ENCODE data around the gene GLDN.

The GLDN gene
- total RNA-seq: 0.17 to 3.1 (median 0.83) reads per million in 18 experiments

DNA sequence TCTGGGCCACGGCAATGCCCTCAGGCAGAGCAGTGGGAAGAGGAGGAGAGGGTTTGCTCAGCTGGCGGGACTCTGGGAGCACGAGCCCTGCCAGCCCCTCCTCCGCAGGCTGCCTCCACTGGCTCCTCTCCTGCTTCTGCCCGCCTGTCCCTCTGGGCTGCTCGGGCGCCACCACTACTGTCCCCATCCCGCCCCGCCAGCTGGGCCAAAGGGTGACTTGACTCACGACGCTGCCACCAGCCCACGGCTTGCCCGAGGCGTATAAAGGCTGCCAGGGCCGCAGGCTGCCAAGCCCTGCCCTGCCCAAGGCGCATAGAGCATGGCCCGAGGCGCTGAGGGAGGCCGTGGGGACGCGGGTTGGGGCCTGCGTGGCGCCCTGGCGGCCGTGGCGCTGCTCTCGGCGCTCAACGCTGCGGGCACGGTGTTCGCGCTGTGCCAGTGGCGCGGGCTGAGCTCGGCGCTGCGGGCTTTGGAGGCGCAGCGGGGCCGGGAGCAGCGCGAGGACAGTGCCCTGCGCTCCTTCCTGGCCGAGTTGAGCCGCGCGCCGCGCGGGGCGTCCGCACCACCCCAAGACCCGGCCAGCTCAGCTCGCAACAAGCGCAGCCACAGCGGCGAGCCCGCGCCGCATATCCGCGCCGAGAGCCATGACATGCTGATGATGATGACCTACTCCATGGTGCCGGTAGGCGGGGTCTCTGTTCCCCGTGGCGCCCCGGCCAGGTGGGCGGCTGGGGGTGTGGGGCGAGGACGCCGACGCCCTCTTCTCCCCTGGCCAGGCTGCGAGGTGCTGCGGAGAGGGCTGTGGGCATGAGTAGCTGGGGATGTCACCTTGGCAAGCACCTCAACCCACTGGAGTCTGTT lies at the start of gene GLDN:
Gene GLDN, plus strand, starts transcription at position 290 of the 861 bp plus-strand sequence. Its CDS starts 30 bp downstream, at position 320.
- peak; percentile 40 to 53 for DNase-seq

DNA sequence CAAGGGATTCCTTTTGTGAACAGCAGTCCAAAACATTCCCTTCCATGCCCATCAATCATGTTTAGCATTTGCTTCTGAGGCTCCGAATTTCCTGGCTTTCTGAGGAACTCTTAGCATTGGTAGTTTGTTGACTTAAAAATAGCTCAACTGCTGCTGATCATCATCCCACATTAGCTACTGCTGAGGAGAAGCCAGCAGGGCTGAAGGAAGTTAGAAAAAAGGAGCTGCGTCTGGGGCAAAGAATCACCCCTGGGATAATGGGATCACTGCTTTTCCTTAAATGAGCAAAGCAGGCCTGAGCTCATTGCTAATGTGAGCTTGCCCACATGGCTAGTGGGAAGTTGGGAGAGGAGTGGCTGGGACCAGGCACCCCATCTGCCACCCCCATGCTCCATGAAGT lies 42.8 kb upstream of the GLDN start:
- no peak for DNase-seq

DNA sequence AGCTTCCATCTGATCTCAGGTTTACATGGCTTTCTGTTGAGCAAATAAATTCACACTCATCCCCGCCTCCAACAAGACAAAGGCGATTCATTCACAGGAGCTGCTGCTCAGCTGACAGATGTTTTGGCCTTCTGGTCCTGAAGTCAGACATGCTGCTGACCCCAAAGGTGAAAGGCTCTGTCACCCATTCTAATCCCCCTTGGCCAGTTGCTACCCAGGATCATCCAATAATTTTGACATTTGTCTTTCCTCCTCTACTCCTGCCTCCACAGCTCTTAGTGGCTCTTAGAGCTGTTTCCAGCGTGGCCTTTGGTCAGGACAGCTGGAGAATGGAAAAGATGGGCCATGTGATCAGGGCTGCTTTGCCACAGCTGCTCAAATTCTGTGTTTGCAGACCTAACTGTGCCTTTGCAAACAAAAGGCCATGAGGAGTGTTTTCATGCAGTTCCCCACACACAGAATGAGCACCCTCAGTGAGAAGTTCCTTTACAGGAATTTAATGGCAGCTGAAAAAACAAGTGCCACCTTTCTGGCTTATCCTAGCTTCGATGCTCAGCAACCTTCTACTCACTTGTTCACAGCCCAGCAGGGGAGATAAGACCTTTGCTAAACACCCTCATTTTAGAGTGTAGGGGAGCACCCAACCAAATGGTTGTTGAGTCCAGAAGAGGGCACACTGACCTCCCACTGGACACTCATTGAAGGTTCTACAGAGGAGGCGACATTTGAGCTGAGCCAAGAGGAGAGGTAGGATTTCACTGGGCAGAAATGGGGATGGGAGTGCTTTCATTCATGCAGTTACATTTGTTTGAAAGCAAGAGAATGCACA lies 42.1 kb upstream of the GLDN start:
- DNase-seq: no peak

DNA sequence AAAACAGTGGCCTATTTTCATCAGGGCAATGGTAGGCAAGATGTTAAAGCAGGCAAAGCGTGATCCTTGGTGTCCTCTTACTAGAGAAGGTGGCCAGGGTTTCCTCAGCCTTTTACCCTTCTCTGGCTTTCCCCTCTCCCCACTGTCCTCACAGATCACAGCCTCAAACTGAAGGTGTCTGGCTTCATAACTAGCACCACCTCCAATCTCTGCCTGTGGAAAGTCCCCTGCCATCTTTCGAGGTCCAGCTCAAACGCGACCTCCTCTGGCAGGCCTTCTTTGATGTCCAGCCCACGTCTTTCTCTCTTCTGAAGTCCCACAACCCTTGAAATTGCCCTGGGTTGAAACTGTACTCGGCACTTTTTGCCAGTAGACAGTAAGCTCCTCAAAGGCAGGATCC lies 39.0 kb upstream of the GLDN start:
- no peak for DNase-seq

DNA sequence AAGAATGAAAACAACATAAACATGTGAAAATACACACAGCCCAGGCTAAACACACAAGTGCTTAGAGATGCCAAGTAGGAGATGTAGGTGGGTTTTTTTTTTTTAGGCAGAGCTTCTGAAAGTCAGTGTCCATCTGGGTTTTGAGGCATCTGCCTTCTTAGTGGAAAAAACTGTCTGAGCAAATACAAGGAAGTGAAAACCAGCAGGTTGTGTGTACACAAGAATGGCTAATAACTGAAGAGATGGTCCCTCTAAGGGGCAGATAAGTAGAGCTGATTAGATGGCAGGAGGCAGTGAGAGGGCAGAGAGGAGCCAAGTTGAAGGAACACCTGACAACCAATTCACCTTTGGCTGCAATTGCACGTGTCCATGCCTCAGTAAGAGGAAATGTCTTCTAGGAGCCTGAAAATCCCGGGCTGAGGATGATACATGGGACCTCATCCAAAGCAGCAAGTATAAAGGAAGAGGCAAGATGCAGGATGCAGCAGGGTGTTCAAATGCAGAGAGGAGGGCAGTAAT lies 37.9 kb upstream of the GLDN start:
- no peak for DNase-seq

DNA sequence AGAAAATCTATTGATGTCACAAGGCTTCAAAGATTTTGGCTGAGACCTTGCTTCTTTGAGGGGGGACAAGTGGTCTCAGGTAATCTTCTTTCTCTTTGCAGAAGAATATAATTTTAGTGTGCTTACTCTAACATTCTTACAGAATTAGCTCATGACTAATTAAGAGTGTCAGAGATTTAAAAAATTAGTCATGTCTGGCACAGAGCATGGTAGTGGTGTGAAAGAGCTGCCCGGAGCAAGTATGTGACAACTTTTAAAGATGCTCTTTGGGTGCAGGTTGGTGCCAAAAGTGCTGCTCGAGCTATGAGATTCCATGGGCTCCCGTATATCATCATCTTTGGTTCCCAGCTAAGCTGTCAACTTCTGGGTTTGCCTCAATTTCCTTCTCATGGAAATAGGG lies 34.1 kb upstream of the GLDN start:
- DNase-seq: no peak

DNA sequence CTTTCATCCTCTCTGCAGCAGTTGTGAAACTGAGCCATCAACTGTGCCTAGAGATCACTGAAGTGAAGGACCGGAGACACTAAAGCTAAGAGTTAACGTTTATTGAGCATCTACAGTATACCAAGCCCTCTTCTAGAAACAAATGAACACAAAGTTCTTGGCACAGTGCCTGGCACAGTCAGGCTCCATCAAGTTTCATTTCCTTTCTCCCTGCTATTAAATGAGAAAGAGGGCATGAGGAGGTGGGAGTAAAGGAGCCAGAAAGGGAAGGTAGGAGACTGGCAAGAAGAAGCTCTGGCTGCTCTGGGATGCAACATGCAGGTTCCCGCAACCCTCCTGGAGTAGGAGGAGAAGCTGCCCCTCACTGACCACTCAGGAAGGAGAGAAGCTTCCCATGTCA lies 33.6 kb upstream of the GLDN start:
- DNase-seq: no peak

DNA sequence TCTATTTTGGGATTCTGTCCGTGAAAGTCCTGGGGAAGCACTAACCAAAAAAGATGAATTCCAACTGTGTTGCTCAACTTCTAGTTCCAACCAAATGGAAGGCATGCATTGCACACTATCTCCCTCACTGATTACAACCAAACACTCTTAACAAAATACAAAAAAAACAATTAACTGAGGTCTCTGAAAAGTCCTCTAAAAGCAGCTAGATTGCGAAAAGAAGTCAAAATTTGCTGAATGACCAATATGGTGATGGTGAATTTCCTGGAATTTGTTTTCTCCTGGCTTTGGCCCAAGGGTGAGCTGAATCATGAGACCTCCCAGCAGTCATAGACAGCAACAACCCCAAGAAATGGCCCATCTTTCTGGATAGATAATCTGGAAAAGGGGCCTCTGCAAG lies 31.4 kb upstream of the GLDN start:
- DNase-seq: no peak

DNA sequence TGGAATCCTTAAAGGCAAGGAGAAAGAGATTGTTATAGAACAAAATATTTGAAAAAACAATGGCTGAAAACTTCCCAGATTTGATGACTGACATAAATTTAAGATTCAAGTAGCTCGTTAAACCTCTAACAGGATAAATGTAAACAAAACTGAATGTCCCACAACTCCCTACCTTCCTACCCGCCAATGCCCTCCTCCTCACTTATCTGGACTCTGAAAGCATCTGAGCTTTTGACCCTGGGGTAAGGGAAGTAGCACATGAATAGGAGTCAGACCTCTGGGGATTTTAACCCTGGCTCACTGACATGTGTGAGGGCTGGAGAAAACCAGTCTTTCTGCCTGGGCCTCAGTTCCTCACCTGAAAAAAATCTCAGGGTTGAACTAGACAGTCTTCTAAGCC lies 29.9 kb upstream of the GLDN start:
- no peak for DNase-seq

DNA sequence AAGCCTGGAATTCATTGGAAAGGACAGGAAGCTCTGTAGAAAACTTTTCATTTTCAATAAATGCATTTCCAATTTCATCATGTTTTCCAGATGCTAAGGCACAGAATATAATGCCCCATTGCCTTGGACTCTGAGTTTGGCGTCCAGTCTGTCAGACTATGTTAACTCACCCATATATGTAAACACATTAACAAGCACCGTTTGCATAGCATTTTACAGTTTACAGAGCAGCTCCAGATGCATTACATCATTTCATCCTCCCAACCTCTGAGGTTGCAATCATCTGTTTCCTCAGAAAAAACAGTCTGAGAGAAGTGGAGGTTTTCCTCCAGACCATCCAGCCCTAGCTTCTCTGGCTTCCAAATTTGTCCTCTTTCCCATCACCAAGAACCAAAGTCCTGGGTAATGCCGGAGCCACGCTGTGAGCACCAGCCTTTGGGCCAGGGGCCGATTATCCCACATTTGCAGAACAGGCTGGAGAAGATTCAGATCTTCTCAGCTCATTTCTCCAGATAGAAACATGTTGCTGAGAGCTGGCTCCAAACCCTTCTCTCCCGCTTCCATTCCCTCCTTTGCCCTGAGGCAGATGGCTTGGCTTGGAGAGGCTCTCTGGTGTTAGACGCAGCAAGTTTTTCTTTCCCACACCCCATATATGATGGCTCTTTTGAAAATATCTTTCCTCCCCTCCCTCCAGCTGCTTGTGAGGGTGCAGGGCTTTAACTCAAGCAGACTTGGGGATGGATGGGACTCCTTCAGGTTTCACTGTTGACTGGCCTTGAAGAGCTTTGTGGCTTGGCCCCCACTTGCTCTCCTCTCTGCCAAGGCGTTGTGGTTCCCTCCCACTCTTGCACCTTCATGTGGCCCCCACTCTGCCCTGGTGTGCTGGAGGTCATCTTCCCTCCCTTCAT lies 29.0 kb upstream of the GLDN start:
- DNase-seq: no peak

DNA sequence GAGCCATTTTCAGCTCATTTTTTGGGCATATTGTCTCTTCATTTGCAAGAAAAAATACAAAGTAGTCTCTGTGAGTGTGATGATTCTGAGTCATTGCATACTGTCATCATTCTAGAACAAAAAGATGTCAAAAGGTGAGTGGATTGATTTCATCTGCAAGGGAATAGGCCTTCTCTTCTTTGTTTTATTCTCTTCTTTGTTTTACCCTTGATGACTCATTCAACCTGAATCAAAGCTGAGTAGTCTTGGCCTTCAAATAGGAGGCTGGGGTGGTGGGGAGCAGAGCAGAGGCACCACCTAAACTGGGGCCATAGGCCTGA lies 28.4 kb upstream of the GLDN start:
- no peak for DNase-seq

DNA sequence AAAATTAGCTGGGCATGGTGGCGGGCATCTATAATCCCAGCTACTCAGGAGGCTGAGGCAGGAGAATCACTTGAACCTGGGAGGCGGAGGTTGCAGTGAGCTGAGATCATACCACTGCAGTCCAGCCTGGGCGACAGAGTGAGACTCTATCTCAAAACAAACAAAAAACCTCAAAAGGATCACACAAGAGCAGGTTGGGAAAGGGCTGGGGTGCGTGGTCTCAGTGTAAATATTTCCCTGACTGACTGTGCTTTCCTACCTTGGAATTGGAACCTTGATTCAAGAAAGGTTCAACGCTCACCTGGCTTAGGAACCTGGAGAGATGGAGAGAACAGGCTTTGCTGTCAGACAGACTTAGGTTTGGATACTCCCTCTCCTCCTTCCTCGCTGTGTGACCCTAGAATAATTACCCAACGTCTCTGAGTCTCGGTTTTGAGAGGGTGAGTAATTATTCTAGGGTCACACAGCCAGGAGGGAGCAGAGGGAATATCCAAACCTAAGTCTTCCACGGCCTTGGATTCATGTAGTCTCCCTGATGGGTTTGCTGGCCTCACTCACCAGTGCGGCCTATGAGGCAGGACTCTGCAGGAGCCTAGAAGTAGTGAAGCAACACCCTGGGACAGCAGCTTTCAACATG lies 27.7 kb upstream of the GLDN start:
- no peak for DNase-seq

DNA sequence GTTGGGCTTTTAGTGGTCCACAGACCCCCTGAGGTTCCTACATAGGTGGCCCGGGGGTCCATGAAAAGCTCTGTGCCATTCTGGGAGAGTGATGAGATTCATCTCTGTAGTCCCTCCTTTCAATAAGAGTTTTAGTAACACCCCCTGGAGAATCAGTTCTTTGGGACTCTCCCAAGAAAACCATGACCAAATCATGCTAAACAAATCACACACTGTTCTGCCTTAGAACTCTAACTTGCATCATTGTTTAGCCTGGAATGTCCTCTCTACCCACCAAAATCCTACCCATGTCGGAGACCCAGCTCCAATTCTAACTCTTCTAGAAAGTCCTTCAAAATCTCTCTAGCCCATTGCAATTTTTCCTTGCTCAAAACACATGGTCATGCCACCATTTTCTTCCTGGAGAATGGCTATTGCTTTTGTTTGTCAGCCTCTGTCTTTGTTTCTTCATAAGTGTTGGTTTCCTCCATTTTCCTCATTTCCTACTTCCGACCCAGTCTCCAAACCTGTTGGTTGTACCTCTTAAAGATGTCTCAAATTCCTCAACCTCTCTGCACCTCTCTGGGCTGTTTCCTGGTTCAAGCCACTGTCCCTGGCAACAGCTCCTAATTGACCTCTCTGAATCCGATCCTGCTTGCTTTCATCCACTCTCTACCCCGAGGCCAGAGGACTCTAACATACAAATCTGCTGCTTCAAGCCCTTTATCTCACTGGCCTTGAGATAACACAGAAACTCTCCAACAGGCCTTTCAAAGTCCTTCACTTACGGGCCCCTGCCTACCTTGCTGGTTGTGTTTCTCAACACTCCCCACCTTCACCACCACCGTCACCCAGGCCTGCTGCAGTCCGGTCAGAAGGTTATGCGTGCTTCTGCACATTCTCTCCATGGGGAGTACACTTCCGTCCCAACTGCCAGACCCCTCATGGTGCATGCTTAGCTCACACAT lies 26.8 kb upstream of the GLDN start:
- DNase-seq: no peak

DNA sequence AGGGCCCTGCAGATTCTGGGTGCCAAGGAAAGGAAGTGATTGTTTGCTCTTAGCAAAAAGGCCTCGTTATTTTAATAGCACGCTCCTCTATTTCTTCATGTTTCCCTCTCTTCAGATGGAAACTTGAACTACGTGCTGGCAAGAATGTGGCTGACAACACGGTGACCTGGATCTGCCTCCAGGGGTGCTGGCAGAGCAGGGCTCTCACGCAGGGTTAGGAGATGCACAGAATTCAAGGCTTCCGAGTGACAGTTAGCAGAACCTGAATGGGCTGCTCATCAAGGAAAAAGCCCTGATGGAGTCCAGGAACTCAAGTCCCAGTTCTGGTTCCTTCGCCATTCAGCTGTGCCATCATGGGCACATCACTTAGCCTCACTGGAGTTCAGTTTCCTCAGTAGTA lies 25.7 kb upstream of the GLDN start:
- DNase-seq: no peak

DNA sequence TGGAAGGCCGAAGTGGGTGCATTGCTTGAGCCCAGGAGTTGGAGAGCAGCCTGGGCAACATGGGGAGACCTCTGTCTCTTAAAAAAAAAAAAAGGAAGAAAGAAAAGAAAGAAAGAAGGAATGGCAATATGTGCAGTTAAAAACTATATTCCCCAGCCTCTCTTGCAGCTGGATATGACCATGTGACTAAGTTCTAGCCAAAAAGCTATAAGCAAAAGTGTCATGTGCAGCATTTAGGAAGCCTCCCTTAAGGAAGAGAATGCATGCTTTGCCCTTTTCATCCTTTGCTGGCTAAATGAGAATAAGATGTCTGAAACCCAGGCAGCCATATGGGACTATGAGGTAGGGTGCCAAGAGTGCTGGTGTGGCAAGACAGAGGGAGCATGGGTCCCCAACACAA lies 24.8 kb upstream of the GLDN start:
- DNase-seq: no peak

DNA sequence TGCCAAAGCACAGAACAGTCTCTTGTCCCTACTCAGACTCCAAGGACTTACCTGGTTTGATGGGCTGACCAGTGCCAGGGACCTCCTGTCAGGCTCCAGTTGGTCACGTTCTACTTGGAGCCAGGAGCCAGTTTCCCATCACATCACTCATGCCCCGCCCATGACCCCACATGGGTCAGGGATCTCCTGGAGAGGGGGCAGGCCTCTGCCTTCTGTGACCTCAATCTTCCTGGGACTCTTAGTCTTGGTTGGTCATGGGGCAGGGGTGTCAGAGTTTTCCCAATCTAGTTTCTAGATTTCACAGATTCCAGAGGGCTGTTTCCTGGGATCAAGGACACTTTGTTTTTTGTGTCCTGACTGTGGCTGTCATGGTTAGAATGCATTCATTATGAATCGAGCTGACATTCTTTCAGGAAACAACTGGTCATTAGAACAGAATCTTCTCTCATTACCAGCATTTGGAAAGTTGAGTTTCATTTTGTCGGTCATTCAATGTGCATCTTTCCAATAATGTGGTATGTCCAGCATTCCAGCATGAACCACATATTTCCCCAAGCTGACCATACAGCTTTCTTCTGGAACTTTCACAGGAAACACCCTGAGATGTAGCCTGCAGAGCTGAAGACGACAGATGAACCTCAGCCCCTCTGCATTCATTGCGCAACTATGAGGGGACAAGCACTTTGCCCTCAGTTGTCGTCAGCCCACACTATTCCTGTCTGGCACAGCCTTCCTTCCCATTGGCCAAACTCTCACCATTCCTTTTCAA lies 22.9 kb upstream of the GLDN start:
- no peak for DNase-seq

DNA sequence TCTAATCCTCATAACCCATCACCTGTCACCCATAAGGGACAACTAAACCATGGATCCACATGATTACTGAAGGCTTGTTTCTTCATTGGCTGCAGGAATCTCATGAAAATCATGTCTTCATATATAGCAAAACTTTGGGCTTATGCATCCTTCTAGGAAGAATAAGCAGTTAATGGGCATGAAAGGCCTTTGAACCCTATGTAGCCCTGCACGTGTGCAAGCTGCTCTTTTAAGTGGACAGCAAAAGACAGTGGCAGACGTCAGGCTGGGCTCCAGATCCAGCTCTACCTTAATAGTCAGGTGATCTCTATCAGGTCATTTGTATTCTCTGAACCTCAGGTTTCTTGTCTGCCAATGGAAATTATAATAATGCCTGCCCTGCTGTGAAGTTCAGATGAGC lies 21.9 kb upstream of the GLDN start:
- DNase-seq: no peak

DNA sequence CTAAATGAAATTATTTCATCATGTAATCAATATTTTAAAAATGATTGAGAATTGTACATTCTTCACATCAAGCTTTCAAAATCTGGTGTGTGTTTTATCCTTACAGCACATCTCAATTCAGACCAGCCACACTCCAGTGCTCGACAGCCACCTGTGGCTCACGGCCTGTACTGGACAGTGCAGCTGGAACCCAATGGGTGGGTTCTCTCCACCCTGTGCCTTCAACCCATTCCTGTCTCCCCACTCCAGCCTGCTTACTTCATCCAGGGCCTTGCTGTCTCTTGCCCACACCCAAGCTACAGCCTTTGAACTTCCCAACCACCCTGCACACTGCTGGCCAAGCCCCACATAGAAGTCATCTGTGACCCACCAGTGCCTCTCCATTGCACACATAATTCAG lies 20.6 kb upstream of the GLDN start:
- no peak for DNase-seq

DNA sequence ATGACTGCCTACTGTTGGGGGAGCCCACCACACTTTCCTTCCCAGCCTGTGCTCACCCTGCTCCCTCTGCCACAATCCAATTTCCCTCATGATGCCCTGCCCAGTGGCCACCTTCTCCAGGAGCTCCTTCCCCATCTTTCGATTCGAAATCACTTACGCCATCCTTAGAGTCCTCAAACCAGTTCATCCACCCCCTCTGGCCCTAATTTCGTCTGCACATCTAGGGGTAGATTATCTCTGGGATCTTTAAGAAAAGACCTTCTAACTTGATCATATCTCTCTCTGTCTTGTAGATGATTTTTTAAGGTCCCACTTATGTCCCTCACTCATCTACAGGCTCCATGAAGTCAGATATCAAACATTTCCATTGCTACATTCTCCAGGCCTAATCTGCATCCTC lies 20.1 kb upstream of the GLDN start:
- no peak for DNase-seq

DNA sequence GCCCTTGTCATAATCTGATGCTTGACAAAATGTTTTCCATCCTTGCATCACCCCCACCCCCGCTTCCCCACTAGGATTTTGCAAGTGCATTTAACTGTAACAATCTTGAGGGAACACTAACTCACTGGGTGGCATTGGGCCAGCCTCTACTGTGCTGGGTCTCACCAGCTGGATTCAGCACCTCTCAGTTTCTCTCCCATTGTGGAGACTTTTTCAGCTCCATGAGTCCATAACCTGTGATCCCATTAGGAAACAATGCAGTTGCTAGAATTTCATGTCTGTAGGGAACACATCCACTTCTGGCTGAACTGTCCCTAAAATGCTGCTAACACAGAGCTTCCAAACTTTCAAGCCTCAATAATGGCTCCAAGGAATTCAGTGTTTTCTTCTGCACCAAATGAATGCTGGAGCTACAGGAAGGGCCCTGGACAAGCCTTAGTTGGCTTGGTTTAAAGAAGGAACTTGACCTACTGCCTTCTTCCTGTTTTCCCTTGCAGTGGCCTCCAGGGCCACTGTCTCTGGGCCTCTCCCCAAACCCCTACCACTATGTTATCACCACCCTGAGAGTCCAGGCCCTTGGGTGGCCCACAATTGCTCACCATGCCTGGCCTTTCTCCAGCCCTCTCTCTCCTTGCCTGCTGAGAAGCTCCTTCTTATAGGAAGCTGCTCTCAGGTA lies 18.7 kb upstream of the GLDN start:
- peak; percentile 89 for DNase-seq
